GM12891 (cell line): ENCODE results near the gene FAM229A.

Experiments used
- POLR2A ChIP-seq: IDR thresholded peaks from 2 replicates; pipeline ENCODE4 v1.6.1; 2011; ENCODE audit warnings: low read depth, low read length, control low read depth
- SPI1 ChIP-seq: IDR thresholded peaks from 2 replicates; pipeline ENCODE4 v1.6.1; 2011; ENCODE audit warnings: low read depth, low read length, control low read depth

DNA sequence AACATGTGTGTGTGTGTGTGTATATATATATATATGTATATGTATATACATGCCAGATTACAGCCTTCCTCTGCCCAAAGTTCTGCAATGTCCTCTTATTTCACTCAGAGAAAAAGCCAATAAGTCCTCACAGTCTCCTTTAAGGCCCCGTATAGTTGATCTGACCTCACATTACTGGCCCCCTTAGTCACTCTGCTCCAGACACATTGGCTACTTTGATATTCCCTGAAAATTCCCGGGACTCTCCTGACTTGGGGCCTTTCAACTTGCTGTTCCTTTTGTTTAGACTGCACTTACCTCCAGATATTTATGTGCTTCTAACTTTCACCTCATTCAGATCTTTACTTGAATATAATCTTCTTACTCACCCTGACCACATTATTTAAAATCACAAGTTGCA is 36.1 kb upstream of the FAM229A start:
- TF ChIP-seq SPI1 (no peak), POLR2A (no peak)
